ENCODE measurements around the gene SCO2.

GRCh38 chr22:50532824-50533796, 7.7 kb upstream of the SCO2 start:
- TF ChIP-seq CTCF (IDR thresholded peaks at IDR 0.05 in 2 of 3, conservative IDR thresholded peaks at IDR 0.05 in 1 of 3; ENCODE audit: control insufficient read depth in 2 of 3, extremely low read depth in 1 of 3, insufficient read depth in 1 of 3, low read depth in 3 of 3, low read length in 3 of 3) (no peak), POLR2A (IDR thresholded peaks at IDR 0.05; ENCODE audit: low read depth, low read length) (no peak), HDAC2 (IDR thresholded peaks at IDR 0.05) (no peak), EZH2 (IDR thresholded peaks at IDR 0.05; ENCODE audit: borderline replicate concordance, control insufficient read depth, low read depth, low read length) (no peak), TARDBP (IDR thresholded peaks at IDR 0.05; ENCODE audit: borderline replicate concordance) (no peak), NFIC (IDR thresholded peaks at IDR 0.05; ENCODE audit: low read depth, low read length) (no peak), BRCA1 (IDR thresholded peaks at IDR 0.05; ENCODE audit: low read depth, low read length) (no peak), PAX5 (IDR thresholded peaks at IDR 0.05; ENCODE audit: borderline replicate concordance, low read depth, low read length) (no peak), ATF2 (IDR thresholded peaks at IDR 0.05; ENCODE audit: low read length) (no peak), REST (IDR thresholded peaks at IDR 0.05; ENCODE audit: low read depth, low read length) (no peak)
- TF ChIP-seq, protein P1, sequence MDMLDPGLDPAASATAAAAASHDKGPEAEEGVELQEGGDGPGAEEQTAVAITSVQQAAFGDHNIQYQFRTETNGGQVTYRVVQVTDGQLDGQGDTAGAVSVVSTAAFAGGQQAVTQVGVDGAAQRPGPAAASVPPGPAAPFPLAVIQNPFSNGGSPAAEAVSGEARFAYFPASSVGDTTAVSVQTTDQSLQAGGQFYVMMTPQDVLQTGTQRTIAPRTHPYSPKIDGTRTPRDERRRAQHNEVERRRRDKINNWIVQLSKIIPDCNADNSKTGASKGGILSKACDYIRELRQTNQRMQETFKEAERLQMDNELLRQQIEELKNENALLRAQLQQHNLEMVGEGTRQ (IDR thresholded peaks at IDR 0.05; ENCODE audit: borderline replicate concordance, low read depth, low read length): no peak

Data from GM12878 (cell line).